ENCODE results near the gene PPCS. TPM values are rescaled to one million over a fixed set of nuclear protein-coding genes. Genes with fewer than 3 reads are reported as not detected.
A peak's percentile ranks its signal among the peaks of the same experiment; 100 is the strongest.

PPCS gene
- total and polyA plus RNA-seq, 7 donors = 32.1 to 257 (median 79.4) TPM

DNA sequence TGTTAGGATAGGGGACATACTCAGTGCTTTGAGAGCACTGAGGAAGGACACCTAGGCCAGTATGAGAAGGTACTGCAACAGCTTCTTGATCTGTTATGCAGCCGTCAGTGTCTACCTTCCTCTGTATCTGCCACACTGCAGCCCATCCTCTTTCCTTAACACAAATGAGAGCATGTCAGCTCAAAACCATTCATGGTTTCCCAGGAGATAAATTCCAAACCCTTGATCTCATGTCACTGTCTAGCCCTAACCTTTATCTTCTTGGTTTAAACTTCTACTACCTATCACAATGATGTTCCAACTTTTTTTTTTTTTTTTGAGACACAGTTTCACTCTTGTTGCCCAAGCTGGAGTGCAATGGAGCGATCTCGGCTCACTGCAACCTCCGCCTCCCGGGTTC, 1.9 kb upstream of the PPCS start:
- H3K9me3 ChIP-seq = no peaks in the 10 kb centered on the region
- no peaks in the 10 kb centered on the region for H3K27me3 ChIP-seq
- 98% methylated on average over 5 of the region's 5 CpGs for WGBS, 2 donors
- peaks cover 0 to 24% (median 19%) of the 10 kb centered on the region in 4 donors for H3K4me1 ChIP-seq
- H3K27ac ChIP-seq = no peak overlapping the region
- peaks cover 0 to 14% (median 2%) of the 10 kb centered on the region in 4 donors for H3K36me3 ChIP-seq
- no peak for DNase-seq
- no peak overlapping the region for H3K4me3 ChIP-seq
- TF ChIP-seq, protein P1, sequence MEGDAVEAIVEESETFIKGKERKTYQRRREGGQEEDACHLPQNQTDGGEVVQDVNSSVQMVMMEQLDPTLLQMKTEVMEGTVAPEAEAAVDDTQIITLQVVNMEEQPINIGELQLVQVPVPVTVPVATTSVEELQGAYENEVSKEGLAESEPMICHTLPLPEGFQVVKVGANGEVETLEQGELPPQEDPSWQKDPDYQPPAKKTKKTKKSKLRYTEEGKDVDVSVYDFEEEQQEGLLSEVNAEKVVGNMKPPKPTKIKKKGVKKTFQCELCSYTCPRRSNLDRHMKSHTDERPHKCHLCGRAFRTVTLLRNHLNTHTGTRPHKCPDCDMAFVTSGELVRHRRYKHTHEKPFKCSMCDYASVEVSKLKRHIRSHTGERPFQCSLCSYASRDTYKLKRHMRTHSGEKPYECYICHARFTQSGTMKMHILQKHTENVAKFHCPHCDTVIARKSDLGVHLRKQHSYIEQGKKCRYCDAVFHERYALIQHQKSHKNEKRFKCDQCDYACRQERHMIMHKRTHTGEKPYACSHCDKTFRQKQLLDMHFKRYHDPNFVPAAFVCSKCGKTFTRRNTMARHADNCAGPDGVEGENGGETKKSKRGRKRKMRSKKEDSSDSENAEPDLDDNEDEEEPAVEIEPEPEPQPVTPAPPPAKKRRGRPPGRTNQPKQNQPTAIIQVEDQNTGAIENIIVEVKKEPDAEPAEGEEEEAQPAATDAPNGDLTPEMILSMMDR (IDR thresholded peaks at IDR 0.05) = no peak
- TF ChIP-seq POLR2A (IDR thresholded peaks at IDR 0.05) (no peak), EP300 (IDR thresholded peaks at IDR 0.05) (no peak), POLR2AphosphoS5 (IDR thresholded peaks at IDR 0.05) (no peak)
- intact Hi-C loops (cut with DNase I) = loop anchor here (10.0 kb wide), 1 partner anchor 280 kb away; no protein-coding TSS in a partner anchor

DNA sequence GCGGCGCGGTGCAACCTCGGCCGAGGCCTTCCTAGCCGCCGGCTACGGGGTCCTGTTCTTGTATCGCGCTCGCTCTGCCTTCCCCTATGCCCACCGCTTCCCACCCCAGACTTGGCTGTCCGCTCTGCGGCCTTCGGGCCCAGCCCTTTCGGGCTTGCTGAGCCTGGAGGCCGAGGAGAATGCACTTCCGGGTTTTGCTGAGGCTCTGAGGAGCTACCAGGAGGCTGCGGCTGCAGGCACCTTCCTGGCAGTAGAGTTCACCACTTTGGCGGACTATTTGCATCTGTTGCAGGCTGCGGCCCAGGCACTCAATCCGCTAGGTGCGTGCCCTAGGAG, 379 bp downstream of the PPCS start:
- H3K4me1 ChIP-seq = peaks cover 0 to 24% (median 19%) of the 10 kb centered on the region in 4 donors
- peak overlapping the region; percentile 80 to 99 (median 92) for H3K4me3 ChIP-seq
- no peaks in the 10 kb centered on the region for H3K9me3 ChIP-seq
- 0 to 1% methylated on average over 23 of the region's 23 CpGs for WGBS, 2 donors
- H3K36me3 ChIP-seq = peaks cover 0 to 34% (median 9%) of the 10 kb centered on the region in 4 donors
- TF ChIP-seq POLR2AphosphoS5 (IDR thresholded peaks at IDR 0.05) (no peak), POLR2A (IDR thresholded peaks at IDR 0.05) (no peak), EP300 (IDR thresholded peaks at IDR 0.05) (no peak)
- TF ChIP-seq, protein P1 (IDR thresholded peaks at IDR 0.05) = no peak
- intact Hi-C loops (cut with DNase I) = loop anchor here (1.0 to 10.0 kb wide), 4 partner anchors 38 to 282 kb away; partner anchors contain the start of genes FOXJ3 and RIMKLA
- H3K27me3 ChIP-seq = no peaks in the 10 kb centered on the region
- peak; percentile 73 for DNase-seq
- peak overlapping the region; percentile 88 to 93 (median 90) for H3K27ac ChIP-seq

DNA sequence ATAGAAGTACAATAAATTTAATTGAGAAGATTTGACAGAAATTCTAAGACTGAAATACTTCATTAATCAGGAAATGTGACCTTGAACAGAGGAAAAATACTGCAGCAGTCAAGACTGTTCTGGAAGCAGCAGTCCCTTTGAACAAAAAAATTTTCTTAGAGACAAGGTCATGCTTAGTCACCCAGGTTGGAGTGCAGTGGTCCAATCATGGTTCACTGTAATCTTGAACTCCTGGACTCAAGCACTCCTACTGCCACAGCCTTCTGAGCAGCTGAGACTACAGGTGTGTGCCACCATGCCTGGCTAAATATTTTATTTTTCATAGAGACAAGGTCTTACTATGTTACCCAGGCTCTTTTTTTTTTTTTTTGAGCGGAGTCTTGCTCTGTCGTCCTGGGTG, 4.9 kb downstream of the PPCS start:
- no peak for DNase-seq
- H3K4me3 ChIP-seq = no peak overlapping the region
- H3K27me3 ChIP-seq = no peaks in the 10 kb centered on the region
- H3K9me3 ChIP-seq = no peaks in the 10 kb centered on the region
- 78 to 88% methylated on average over 2 of the region's 2 CpGs for WGBS, 2 donors
- peaks cover 0 to 34% (median 9%) of the 10 kb centered on the region in 4 donors for H3K36me3 ChIP-seq
- intact Hi-C loops (cut with DNase I) = loop anchor here (5.0 kb wide), 1 partner anchor 221 kb away; the partner anchor contains the start of gene YBX1
- peaks cover 0 to 32% (median 29%) of the 10 kb centered on the region in 4 donors for H3K4me1 ChIP-seq
- H3K27ac ChIP-seq = no peak overlapping the region
- TF ChIP-seq, protein P1 (IDR thresholded peaks at IDR 0.05) = no peak
- TF ChIP-seq POLR2A (IDR thresholded peaks at IDR 0.05) = no peak
- no peak for TF ChIP-seq EP300 (IDR thresholded peaks at IDR 0.05)
- no peak for TF ChIP-seq POLR2AphosphoS5 (IDR thresholded peaks at IDR 0.05)

DNA sequence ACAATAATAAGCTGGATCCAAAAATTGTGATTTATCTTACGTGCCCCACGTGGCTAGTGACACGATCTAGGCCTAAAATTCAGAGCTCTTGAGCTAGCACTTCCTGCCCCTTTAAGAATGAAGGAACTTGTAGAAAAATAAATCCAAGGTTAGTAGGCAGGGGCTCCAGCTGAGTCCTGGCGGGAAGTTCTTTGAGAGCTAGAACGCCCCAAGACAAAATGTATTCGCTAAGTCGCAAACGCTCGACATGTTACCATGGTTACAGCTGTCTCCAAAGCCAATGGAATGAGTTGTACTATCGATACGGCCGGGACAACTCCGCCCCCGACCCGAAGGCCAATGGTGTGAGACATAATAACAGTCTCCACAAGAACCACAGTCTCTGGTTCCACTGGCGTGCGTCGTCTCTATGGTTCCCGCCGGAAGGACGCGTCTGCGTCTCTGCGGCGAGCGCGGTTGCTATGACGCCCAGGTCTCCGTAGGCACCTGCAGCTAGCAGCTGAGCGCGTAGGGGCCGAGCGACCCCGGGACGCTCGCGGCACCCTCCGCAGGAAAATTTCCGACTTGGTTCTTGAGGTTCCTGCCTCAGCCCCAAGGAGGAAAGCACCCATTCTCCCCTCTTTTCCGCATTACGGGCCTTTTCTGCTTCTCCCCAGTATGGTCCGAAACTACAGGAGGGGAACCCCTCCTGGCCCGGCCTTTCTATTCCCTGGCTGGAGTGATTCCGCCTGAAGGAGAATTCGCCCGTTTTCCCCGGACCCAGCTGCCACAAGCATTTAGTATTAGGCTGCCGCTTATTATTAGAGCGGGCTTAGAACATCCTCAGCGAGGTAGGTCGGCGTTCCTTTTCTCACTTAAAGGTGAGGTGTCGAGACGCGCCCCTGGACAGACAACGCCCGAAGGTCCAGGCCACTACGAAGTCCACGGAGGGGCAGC, 6.8 kb downstream of the PPCS start, which contains the start of gene CCDC30:
Gene CCDC30, plus strand, starts transcription at position 459 of the 936 bp plus-strand sequence. CDS start 17,266 bp downstream, outside the sequence.
- H3K4me3 ChIP-seq = peak within 1 kb of the TSS; percentile 41 to 86 (median 72)
- TF ChIP-seq POLR2AphosphoS5 (IDR thresholded peaks at IDR 0.05) = peak in 2 of 4 donors; percentile 40 to 54
- TF ChIP-seq, protein P1 (IDR thresholded peaks at IDR 0.05) = no peak
- no peaks in the 10 kb centered on the region for H3K27me3 ChIP-seq
- peaks cover 0 to 18% (median 18%) of the 10 kb centered on the region in 4 donors for H3K4me1 ChIP-seq
- H3K27ac ChIP-seq = peak within 1 kb of the TSS; percentile 47 to 67 (median 54)
- 1% methylated on average over 59 of the region's 59 CpGs for WGBS, 2 donors
- intact Hi-C loops (cut with DNase I) = loop anchor here (5.0 kb wide), 1 partner anchor 219 kb away; the partner anchor contains the start of gene YBX1
- peaks cover 0 to 33% (median 8%) of the 10 kb centered on the region in 4 donors for H3K36me3 ChIP-seq
- no peaks in the 10 kb centered on the region for H3K9me3 ChIP-seq
- DNase-seq = peak; percentile 98

All from sigmoid colon (tissue), 7 donors.